Mesendoderm (in vitro differentiated cells): ENCODE measurements around the gene BIN1.

Experiments used
- DNase-seq: peaks from one replicate; pipeline ENCODE4 v3.0.0; 2013
- H2AK5ac ChIP-seq: 2 replicates; pipeline ENCODE4 v1.6.1; 2013; ENCODE audit warnings: low read length, inconsistent platforms
- H2BK120ac ChIP-seq: 2 replicates; pipeline ENCODE4 v1.6.1; 2013; ENCODE audit warnings: low read depth, mild to moderate bottlenecking, low read length, moderate library complexity, mixed read lengths
- H2BK15ac ChIP-seq: replicated peaks from 2 replicates; pipeline ENCODE4 v1.6.1; 2013; ENCODE audit warnings: low read depth, mild to moderate bottlenecking, moderate library complexity
- H2BK5ac ChIP-seq: 2 replicates; pipeline ENCODE4 v1.6.1; 2013; ENCODE audit warnings: low read length, inconsistent platforms
- H3K18ac ChIP-seq: 2 replicates; pipeline ENCODE4 v1.6.1; 2013; ENCODE audit warnings: mild to moderate bottlenecking, low read length, mixed read lengths
- H3K23ac ChIP-seq: one replicate; pipeline ENCODE4 v1.6.1; 2013; ENCODE audit warnings: low read length
- H3K27ac ChIP-seq: 2 replicates; pipeline ENCODE4 v1.5.1; 2013; ENCODE audit warnings: low read depth, mild to moderate bottlenecking, inconsistent platforms, low read length, moderate library complexity
- H3K27me3 ChIP-seq: 2 replicates; pipeline ENCODE4 v1.6.1; 2013; ENCODE audit warnings: low read length, control low read depth, mild to moderate bottlenecking, inconsistent platforms; ENCODE audit not compliant: insufficient read depth, poor library complexity
- H3K36me3 ChIP-seq: 2 replicates; pipeline ENCODE4 v1.6.1; 2013; ENCODE audit warnings: low read length, inconsistent platforms; ENCODE audit not compliant: control insufficient read depth, insufficient read depth
- H3K4ac ChIP-seq: one replicate; pipeline ENCODE4 v1.6.1; 2013; ENCODE audit warnings: low read depth, mild to moderate bottlenecking, low read length, moderate library complexity
- H3K4me1 ChIP-seq: 2 replicates; pipeline ENCODE4 v1.6.1; 2013; ENCODE audit warnings: low read depth, low read length, inconsistent platforms; ENCODE audit not compliant: control insufficient read depth
- H3K4me2 ChIP-seq: 2 replicates; pipeline ENCODE4 v1.6.1; 2013; ENCODE audit warnings: low read length
- H3K4me3 ChIP-seq: 2 replicates; pipeline ENCODE4 v1.5.1; 2013; ENCODE audit warnings: mild to moderate bottlenecking, low read length
- H3K56ac ChIP-seq: one replicate; pipeline ENCODE4 v1.6.1; 2013; ENCODE audit warnings: low read length
- H3K79me1 ChIP-seq: 2 replicates; pipeline ENCODE4 v1.6.1; 2013; ENCODE audit warnings: low read length, inconsistent platforms
- H3K79me2 ChIP-seq: 2 replicates; pipeline ENCODE4 v1.6.1; 2013; ENCODE audit warnings: mild to moderate bottlenecking, low read length; ENCODE audit not compliant: control insufficient read depth, insufficient read depth
- H3K9ac ChIP-seq: 2 replicates; pipeline ENCODE4 v1.6.1; 2013; ENCODE audit warnings: low read length, inconsistent platforms
- H4K5ac ChIP-seq: one replicate; pipeline ENCODE4 v1.6.1; 2013; ENCODE audit warnings: low read length
- H4K8ac ChIP-seq: one replicate; pipeline ENCODE4 v1.6.1; 2013; ENCODE audit warnings: low read depth, mild to moderate bottlenecking, control low read depth, low read length, moderate library complexity
- WGBS: extraction: QIAGEN DNeasy Blood & Tissue Kit; methylation state at CpG from one replicate; pipeline ENCODE4 v1.1.7; 2013; ENCODE audit warnings: low lambda C conversion rate, missing lambda C conversion rate; ENCODE audit not compliant: insufficient coverage; ENCODE audit errors: extremely low coverage; 5-methylcytosine and 5-hydroxymethylcytosine counted together

The BIN1 gene

DNA sequence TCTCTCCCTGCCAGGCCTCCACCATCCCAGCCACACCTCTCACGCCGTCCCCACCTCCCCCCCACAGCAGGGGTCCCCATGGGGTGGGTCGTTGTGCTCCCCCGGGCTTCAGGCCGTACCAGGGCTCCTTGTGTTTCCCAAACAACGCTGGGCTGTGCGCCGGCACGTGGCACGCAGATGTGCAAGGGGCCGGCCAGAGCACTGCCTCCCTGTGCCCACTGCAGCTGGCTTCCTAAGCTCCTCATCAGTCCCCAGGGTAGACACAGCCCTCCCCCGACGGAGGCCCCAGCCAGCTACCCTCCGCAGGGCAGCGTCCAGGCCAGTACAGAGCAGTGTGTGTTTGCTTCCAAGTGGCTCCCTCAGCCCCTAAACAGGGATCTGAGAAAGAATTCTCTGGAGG, 34.0 kb downstream of the BIN1 start:
- Histone ChIP-seq H3K79me1 (no peaks in the 10 kb centered on the region), H3K27ac (no peak overlapping the region), H2BK120ac (no peak overlapping the region), H2BK15ac (no peak overlapping the region), H3K4me3 (no peak overlapping the region), H3K4me1 (no peaks in the 10 kb centered on the region), H3K4ac (no peak overlapping the region), H3K18ac (no peak overlapping the region), H3K23ac (no peak overlapping the region), H2BK5ac (no peak overlapping the region), H3K79me2 (no peaks in the 10 kb centered on the region), H3K36me3 (no peaks in the 10 kb centered on the region), H3K9ac (no peak overlapping the region), H4K5ac (no peak overlapping the region), H3K4me2 (no peak overlapping the region), H3K56ac (no peak overlapping the region), H2AK5ac (no peak overlapping the region), H3K27me3 (no peaks in the 10 kb centered on the region), H4K8ac (no peak overlapping the region)
- DNase-seq, result no peak
- no CpG with 5 or more reads among the region's 15 CpGs for WGBS

DNA sequence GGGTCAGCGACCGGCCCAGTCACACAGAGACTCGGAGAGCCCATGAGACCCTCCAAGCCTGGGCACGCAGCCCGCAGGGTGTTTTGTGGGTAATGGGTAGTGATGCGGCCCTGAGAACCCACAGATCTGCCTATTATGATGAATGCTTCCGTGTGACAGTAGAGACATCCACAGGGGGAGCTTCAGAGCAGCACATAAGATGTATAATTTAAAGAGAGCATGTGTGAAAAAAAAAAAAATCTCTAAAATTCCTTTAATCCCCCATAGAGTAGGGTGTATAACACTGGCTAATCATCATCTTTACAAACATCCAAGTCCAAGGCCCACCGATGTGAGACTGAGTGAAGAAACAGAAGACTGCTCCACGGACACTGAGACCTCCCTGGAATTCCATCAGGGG, 34.6 kb downstream of the BIN1 start:
- no peak for DNase-seq
- no peak overlapping the region for H2BK5ac ChIP-seq
- H3K4ac ChIP-seq, result no peak overlapping the region
- H3K79me1 ChIP-seq, result no peaks in the 10 kb centered on the region
- no peak overlapping the region for H3K4me2 ChIP-seq
- H3K36me3 ChIP-seq, result no peaks in the 10 kb centered on the region
- no peak overlapping the region for H4K8ac ChIP-seq
- no peaks in the 10 kb centered on the region for H3K79me2 ChIP-seq
- H3K56ac ChIP-seq, result no peak overlapping the region
- no peak overlapping the region for H2BK120ac ChIP-seq
- no peak overlapping the region for H2BK15ac ChIP-seq
- WGBS, result no CpG with 5 or more reads among the region's 9 CpGs
- H2AK5ac ChIP-seq, result no peak overlapping the region
- no peak overlapping the region for H3K4me3 ChIP-seq
- H3K18ac ChIP-seq, result no peak overlapping the region
- no peak overlapping the region for H3K9ac ChIP-seq
- H3K23ac ChIP-seq, result no peak overlapping the region
- H4K5ac ChIP-seq, result no peak overlapping the region
- H3K27me3 ChIP-seq, result no peaks in the 10 kb centered on the region
- no peak overlapping the region for H3K27ac ChIP-seq
- no peaks in the 10 kb centered on the region for H3K4me1 ChIP-seq

DNA sequence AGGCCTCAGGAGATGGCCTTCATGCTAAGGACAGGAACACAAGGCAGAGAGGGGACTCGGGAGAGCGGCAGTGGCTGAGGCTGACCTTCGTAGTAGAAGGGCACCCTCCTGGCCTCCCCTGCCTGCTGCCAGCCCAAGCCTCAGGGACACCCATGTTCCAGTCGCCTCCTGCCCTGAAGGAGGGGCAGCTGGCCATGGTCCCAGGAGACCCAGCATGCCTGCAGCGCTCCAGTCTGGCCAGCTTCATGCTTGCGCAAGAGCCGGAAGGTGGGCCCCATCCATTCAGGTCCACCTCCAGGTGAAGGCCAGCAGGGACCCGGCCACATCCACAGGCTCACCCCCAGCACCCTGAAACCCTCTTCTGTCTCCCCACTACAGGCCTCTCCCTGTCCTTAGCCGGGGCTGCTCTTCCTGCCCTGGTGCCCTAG, 35.0 kb downstream of the BIN1 start:
- H2BK120ac ChIP-seq, result no peak overlapping the region
- no peak overlapping the region for H3K9ac ChIP-seq
- no peak overlapping the region for H4K8ac ChIP-seq
- no peaks in the 10 kb centered on the region for H3K27me3 ChIP-seq
- H4K5ac ChIP-seq, result no peak overlapping the region
- no peak for DNase-seq
- no peak overlapping the region for H2AK5ac ChIP-seq
- H3K4me1 ChIP-seq, result no peaks in the 10 kb centered on the region
- H3K4me3 ChIP-seq, result no peak overlapping the region
- no peak overlapping the region for H2BK15ac ChIP-seq
- H3K79me2 ChIP-seq, result no peaks in the 10 kb centered on the region
- H3K79me1 ChIP-seq, result no peaks in the 10 kb centered on the region
- H3K18ac ChIP-seq, result no peak overlapping the region
- no peak overlapping the region for H3K4ac ChIP-seq
- no peak overlapping the region for H3K27ac ChIP-seq
- H3K56ac ChIP-seq, result no peak overlapping the region
- no peak overlapping the region for H3K23ac ChIP-seq
- H3K36me3 ChIP-seq, result no peaks in the 10 kb centered on the region
- no CpG with 5 or more reads among the region's 9 CpGs for WGBS
- no peak overlapping the region for H3K4me2 ChIP-seq
- no peak overlapping the region for H2BK5ac ChIP-seq

DNA sequence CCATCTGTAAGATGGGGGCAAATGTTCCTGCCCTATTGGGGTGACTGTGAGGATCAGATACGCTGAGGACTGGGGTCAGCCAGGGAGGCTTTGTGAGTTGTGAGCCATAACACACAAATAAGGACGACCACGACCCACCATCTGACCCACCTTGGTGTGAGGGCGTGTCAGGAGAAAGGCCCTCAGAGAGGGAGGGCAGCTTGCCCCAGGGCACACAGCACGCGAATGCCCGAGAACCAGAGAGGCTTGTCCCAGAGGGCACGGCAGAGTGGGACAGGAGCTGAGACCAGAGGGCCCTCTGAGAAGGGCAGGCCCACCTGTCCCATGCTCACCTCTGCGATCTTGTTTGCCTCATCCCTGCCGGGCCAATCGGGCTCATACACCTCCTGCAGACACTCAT, 36.7 kb downstream of the BIN1 start:
- no peak overlapping the region for H3K56ac ChIP-seq
- no peak for DNase-seq
- peaks cover 3% of the 10 kb centered on the region for H3K4me1 ChIP-seq

DNA sequence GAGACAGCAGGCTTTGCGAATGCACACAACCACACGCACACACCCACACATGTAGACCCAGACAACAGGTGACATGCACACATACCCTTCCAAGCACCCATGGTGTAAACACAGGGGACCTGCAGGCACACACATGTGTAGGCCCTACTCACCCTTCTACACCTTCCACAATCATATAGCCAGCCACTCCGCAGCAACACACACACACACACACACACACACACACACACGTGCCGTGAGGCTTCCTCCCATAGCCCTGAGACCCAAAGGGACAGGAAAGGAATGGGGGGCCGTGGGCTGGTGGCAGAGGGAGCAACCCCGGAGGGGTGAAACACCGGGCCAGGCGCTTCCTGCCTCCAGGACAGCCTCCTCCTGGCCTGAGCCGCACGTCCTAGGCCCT, 37.4 kb downstream of the BIN1 start:
- no peak overlapping the region for H2AK5ac ChIP-seq
- WGBS, result no CpG with 5 or more reads among the region's 11 CpGs
- no peak overlapping the region for H3K18ac ChIP-seq
- no peaks in the 10 kb centered on the region for H3K36me3 ChIP-seq
- no peak overlapping the region for H3K27ac ChIP-seq
- DNase-seq, result no peak
- no peaks in the 10 kb centered on the region for H3K79me2 ChIP-seq
- no peak overlapping the region for H3K23ac ChIP-seq
- no peak overlapping the region for H3K4me3 ChIP-seq
- no peak overlapping the region for H2BK5ac ChIP-seq
- H3K79me1 ChIP-seq, result no peaks in the 10 kb centered on the region
- H3K56ac ChIP-seq, result no peak overlapping the region
- no peaks in the 10 kb centered on the region for H3K27me3 ChIP-seq
- H3K4me2 ChIP-seq, result no peak overlapping the region
- no peak overlapping the region for H3K4ac ChIP-seq
- H4K5ac ChIP-seq, result no peak overlapping the region
- no peak overlapping the region for H3K9ac ChIP-seq
- peaks cover 5% of the 10 kb centered on the region for H3K4me1 ChIP-seq
- no peak overlapping the region for H4K8ac ChIP-seq
- H2BK15ac ChIP-seq, result no peak overlapping the region
- H2BK120ac ChIP-seq, result no peak overlapping the region

More for the DNA sequence above, 36.7 kb downstream of the BIN1 start:
- Histone ChIP-seq H2AK5ac (no peak overlapping the region), H2BK120ac (no peak overlapping the region), H3K79me1 (no peaks in the 10 kb centered on the region), H3K4me3 (no peak overlapping the region), H2BK5ac (no peak overlapping the region), H3K23ac (no peak overlapping the region), H4K5ac (no peak overlapping the region), H3K27me3 (no peaks in the 10 kb centered on the region), H3K4me2 (no peak overlapping the region), H4K8ac (no peak overlapping the region), H3K27ac (no peak overlapping the region), H3K9ac (no peak overlapping the region), H3K79me2 (no peaks in the 10 kb centered on the region), H2BK15ac (no peak overlapping the region), H3K18ac (no peak overlapping the region), H3K4ac (no peak overlapping the region), H3K36me3 (no peaks in the 10 kb centered on the region)
- no CpG with 5 or more reads among the region's 11 CpGs for WGBS

DNA sequence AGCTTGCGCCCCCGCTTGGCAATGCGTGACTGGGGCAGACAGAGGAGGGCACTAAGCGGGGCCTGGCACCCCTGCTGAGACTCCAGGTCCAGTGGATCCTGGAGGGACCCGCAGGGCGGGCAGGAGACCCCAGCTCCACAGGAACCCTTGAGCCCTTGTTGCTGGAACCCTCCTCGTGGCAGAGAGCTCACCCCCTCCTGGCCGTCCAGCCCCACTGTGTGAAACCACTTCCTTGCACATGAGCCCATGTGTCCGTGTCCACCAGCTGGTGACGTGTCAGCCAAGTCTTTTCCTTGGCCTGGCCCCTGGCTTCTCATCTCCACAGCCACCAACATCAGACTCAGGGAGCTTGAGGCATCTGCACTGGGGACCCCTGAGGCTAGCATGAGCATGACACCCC, 38.0 kb downstream of the BIN1 start:
- H2AK5ac ChIP-seq, result no peak overlapping the region
- H4K8ac ChIP-seq, result no peak overlapping the region
- H3K79me2 ChIP-seq, result no peaks in the 10 kb centered on the region
- H3K27me3 ChIP-seq, result no peaks in the 10 kb centered on the region
- no peak overlapping the region for H3K23ac ChIP-seq
- H3K4me1 ChIP-seq, result peaks cover 5% of the 10 kb centered on the region
- H4K5ac ChIP-seq, result no peak overlapping the region
- no peak overlapping the region for H2BK15ac ChIP-seq
- no peaks in the 10 kb centered on the region for H3K79me1 ChIP-seq
- WGBS, result no CpG with 5 or more reads among the region's 10 CpGs
- no peak overlapping the region for H3K56ac ChIP-seq
- no peak overlapping the region for H2BK120ac ChIP-seq
- no peak overlapping the region for H2BK5ac ChIP-seq
- H3K4ac ChIP-seq, result no peak overlapping the region
- H3K9ac ChIP-seq, result no peak overlapping the region
- no peak overlapping the region for H3K27ac ChIP-seq
- H3K4me2 ChIP-seq, result no peak overlapping the region
- no peak overlapping the region for H3K18ac ChIP-seq
- H3K4me3 ChIP-seq, result no peak overlapping the region
- H3K36me3 ChIP-seq, result no peaks in the 10 kb centered on the region
- DNase-seq, result no peak
